Spleen (tissue), 11 donors: ENCODE data around the gene HLA-G. TPM values are rescaled to one million over a fixed set of nuclear protein-coding genes. Genes with fewer than 3 reads are reported as not detected.
A peak's percentile ranks its signal among the peaks of the same experiment; 100 is the strongest.

Experiments
- DNase-seq: peaks from one replicate; pipeline ENCODE4 v3.0.0-alpha.2; 2020
- H3K27ac ChIP-seq, 8 donors: fragments of 200-600 bp; sonication (generic) in 7 of 8; 1 replicate in 4 of 8; 2 replicates in 4 of 8; pipeline versions ENCODE4 v1.5.0 to v1.8.0; 2016 to 2021; ENCODE audit warnings: inconsistent platforms in 4 of 8, mild to moderate bottlenecking in 4 of 8, moderate library complexity in 1 of 8
- H3K27me3 ChIP-seq, 7 donors: fragments of 200-600 bp; sonication (generic) in 6 of 7; replicated peaks in 1 of 7; 1 replicate in 4 of 7; 2 replicates in 3 of 7; pipeline versions ENCODE4 v1.5.0 to v1.8.0; 2016 to 2021; ENCODE audit warnings: inconsistent platforms in 3 of 7, mild to moderate bottlenecking in 1 of 7
- H3K36me3 ChIP-seq, 6 donors: fragments of 200-600 bp; sonication (generic) in 5 of 6; 1 replicate in 4 of 6; 2 replicates in 2 of 6; pipeline versions ENCODE4 v1.5.0 to v1.8.0; 2016 to 2021; ENCODE audit warnings: inconsistent platforms in 2 of 6
- H3K4me1 ChIP-seq, 6 donors: fragments of 200-600 bp; sonication (generic) in 5 of 6; 1 replicate in 3 of 6; 2 replicates in 3 of 6; pipeline versions ENCODE4 v1.5.0 to v1.8.0; 2016 to 2021; ENCODE audit warnings: inconsistent platforms in 3 of 6
- H3K4me3 ChIP-seq, 8 donors: fragments of 200-600 bp; sonication (generic) in 7 of 8; 1 replicate in 4 of 8; 2 replicates in 4 of 8; pipeline versions ENCODE4 v1.5.0 to v1.8.0; 2016 to 2021; ENCODE audit warnings: inconsistent platforms in 4 of 8, mild to moderate bottlenecking in 4 of 8, moderate library complexity in 2 of 8
- H3K9me3 ChIP-seq, 8 donors: fragments of 200-600 bp; sonication (generic) in 7 of 8; 1 replicate in 4 of 8; 2 replicates in 4 of 8; pipeline versions ENCODE4 v1.5.0 to v1.8.0; 2016 to 2021; ENCODE audit warnings: inconsistent platforms in 4 of 8
- CTCF ChIP-seq, 11 experiments: fragments of 200-600 bp in 7 of 11; fragments of 450-650 bp in 4 of 11; sonication (generic) in 4 of 11; IDR thresholded peaks in 8 of 11; conservative IDR thresholded peaks in 3 of 11; 1 replicate in 7 of 11; 2 replicates in 4 of 11; pipeline versions ENCODE4 v1.4.0 to v1.8.0; 2016 to 2021; ENCODE audit warnings: antibody characterized with exemption in 11 of 11, inconsistent platforms in 4 of 11, mild to moderate bottlenecking in 1 of 11
- POLR2A ChIP-seq, 3 donors: fragments of 450-650 bp; IDR thresholded peaks; one replicate each; pipeline ENCODE4 v1.5.1; 2017; ENCODE audit warnings: antibody characterized with exemption in 3 of 3, mild to moderate bottlenecking in 1 of 3
- POLR2AphosphoS5 ChIP-seq, 3 donors: sonication (generic); formaldehyde crosslinking; IDR thresholded peaks; one replicate each; pipeline ENCODE4 v1.5.1; 2017; ENCODE audit warnings: antibody characterized with exemption in 3 of 3
- WGBS, 5 donors: extraction: QIAGEN DNeasy Blood & Tissue Kit in 3 of 5; methylation state at CpG; one replicate each; pipeline versions ENCODE4 v1.1.5 to v1.1.7; 2013 to 2018; 5-methylcytosine and 5-hydroxymethylcytosine counted together
- intact Hi-C: fragments of 100-400 bp; cut with DNase I; formaldehyde crosslinking; loops from one replicate; pipeline ENCODE4 v1.15.0; 2023; ENCODE audit warnings: low total_unique reads
- polyA plus RNA-seq, 3 donors: library from polyadenylated mRNA; stranded (reverse); fragments of 200-250 nt; gene quantifications; one replicate each; pipeline ENCODE4 v1.2.1, GENCODE V29; 2013
- total RNA-seq, 7 donors: library from RNA; depleted of rRNA in 3 of 7; stranded (reverse); fragments of >200 nt in 3 of 7; fragmentation: NEBNext Ultra II Directional in 4 of 7; extraction: Animal tissue kit (Norgen Biotek cat#: 25700) in 4 of 7; gene quantifications; one replicate each; pipeline versions ENCODE4 v1.1.0 to v1.2.1, GENCODE V29; 2016 to 2021
- donor health status: healthy with polysubstance abuse.
- donor health status: DM: no; HTN: no; CAD: no; lungs with moderate emphysema.
- donor health status: DM: no; HTN: no; CAD: no.
- donor health status: Bipolar disorder and iron deficiency.
- donor health status: healthy.
- donor health status: DM: no; HTN: no; CAD: no.
- donor health status: DM: yes; HTN: yes; CAD: no.

Gene HLA-G
- total and polyA plus RNA-seq, 10 donors = 0.15 to 9.6 (median 1.4) TPM; not detected in 1

GRCh38 chr6:29791162-29791561 is 36.5 kb upstream of the HLA-G start:
- 49 to 88% (median 61%) methylated on average over 3 of the region's 3 CpGs for WGBS, 5 donors
- intact Hi-C loops = no loop called here
- peaks cover 0 to 12% (median 3%) of the 10 kb centered on the region in 8 donors for H3K9me3 ChIP-seq
- TF ChIP-seq POLR2A (IDR thresholded peaks at IDR 0.05) = no peak
- TF ChIP-seq CTCF (IDR thresholded peaks at IDR 0.05 in 8 of 11, conservative IDR thresholded peaks at IDR 0.05 in 3 of 11) = no peak
- TF ChIP-seq POLR2AphosphoS5 (IDR thresholded peaks at IDR 0.05) = no peak
- H3K27me3 ChIP-seq = peaks cover 0 to 39% (median 3%) of the 10 kb centered on the region in 7 donors
- H3K4me3 ChIP-seq = peak overlapping the region in 1 of 8 donors; percentile 87
- no peaks in the 10 kb centered on the region for H3K36me3 ChIP-seq
- H3K4me1 ChIP-seq = peaks cover 0 to 25% (median 14%) of the 10 kb centered on the region in 6 donors
- H3K27ac ChIP-seq = no peak overlapping the region
- DNase-seq = no peak

DNA sequence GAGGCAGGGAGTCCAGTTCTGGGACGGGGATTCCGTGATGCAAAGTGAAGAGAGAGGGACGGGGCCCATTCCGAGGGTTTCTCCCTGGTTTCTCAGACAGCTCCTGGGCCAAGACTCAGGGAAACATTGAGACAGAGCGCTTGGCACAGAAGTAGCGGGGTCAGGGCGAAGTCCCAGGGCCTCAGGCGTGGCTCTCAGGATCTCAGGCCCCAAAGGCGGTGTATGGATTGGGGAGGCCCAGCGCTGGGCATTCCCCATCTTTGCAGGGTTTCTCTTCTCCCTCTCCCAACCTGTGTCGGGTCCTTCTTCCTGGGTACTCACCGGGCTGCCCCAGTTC is 35.9 kb upstream of the HLA-G start:
- intact Hi-C loops = no loop called here
- TF ChIP-seq POLR2AphosphoS5 (IDR thresholded peaks at IDR 0.05) = no peak
- no peak for TF ChIP-seq POLR2A (IDR thresholded peaks at IDR 0.05)
- TF ChIP-seq CTCF (IDR thresholded peaks at IDR 0.05 in 8 of 11, conservative IDR thresholded peaks at IDR 0.05 in 3 of 11) = no peak
- no peaks in the 10 kb centered on the region for H3K36me3 ChIP-seq
- 48 to 69% (median 60%) methylated on average over 9 to 12 of the region's 12 CpGs for WGBS, 5 donors
- peak overlapping the region; percentile 50 to 87 (median 74) for H3K4me3 ChIP-seq
- H3K27ac ChIP-seq = peak overlapping the region in 5 of 8 donors; percentile 49 to 84 (median 72)
- peaks cover 0 to 25% (median 14%) of the 10 kb centered on the region in 6 donors for H3K4me1 ChIP-seq
- peaks cover 0 to 44% (median 3%) of the 10 kb centered on the region in 7 donors for H3K27me3 ChIP-seq
- DNase-seq = no peak
- peaks cover 0 to 12% (median 3%) of the 10 kb centered on the region in 8 donors for H3K9me3 ChIP-seq

GRCh38 chr6:29792123-29793035 is 35.2 kb upstream of the HLA-G start:
- peaks cover 0 to 12% (median 3%) of the 10 kb centered on the region in 8 donors for H3K9me3 ChIP-seq
- H3K4me3 ChIP-seq = peak overlapping the region; percentile 50 to 87 (median 74)
- no peaks in the 10 kb centered on the region for H3K36me3 ChIP-seq
- DNase-seq = peak; percentile 91
- intact Hi-C loops = no loop called here
- TF ChIP-seq CTCF (IDR thresholded peaks at IDR 0.05 in 8 of 11, conservative IDR thresholded peaks at IDR 0.05 in 3 of 11) (peak; percentile 7 to 82 (median 58)), POLR2AphosphoS5 (IDR thresholded peaks at IDR 0.05) (peak; percentile 59 to 82 (median 82)), POLR2A (IDR thresholded peaks at IDR 0.05) (no peak)
- H3K27me3 ChIP-seq = peaks cover 0 to 44% (median 3%) of the 10 kb centered on the region in 7 donors
- peak overlapping the region; percentile 12 to 84 (median 67) for H3K27ac ChIP-seq
- peaks cover 0 to 25% (median 14%) of the 10 kb centered on the region in 6 donors for H3K4me1 ChIP-seq
- WGBS, 5 donors = 2 to 4% (median 2%) methylated on average over 48 to 79 of the region's 79 CpGs

DNA sequence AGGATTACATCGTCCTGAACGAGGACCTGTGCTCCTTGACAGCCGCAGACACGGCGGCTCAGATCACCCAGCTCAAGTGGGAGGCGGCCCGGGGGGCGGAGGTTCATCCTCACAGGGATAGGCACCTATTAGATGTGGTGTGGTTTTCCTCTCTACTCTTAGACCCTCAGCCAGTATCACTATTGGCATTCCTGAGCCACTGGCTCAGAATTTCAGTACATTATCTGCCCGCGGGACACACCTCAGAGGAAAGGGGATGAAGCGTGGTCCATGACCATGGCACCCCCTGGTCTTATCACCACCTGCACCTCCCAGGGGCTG is 34.6 kb upstream of the HLA-G start:
- intact Hi-C loops = no loop called here
- Histone ChIP-seq H3K4me1 (peaks cover 0 to 25% (median 14%) of the 10 kb centered on the region in 6 donors), H3K4me3 (peak overlapping the region; percentile 50 to 87 (median 74)), H3K27ac (peak overlapping the region in 4 of 8 donors; percentile 68 to 84 (median 74)), H3K27me3 (peaks cover 0 to 44% (median 3%) of the 10 kb centered on the region in 7 donors), H3K9me3 (peaks cover 0 to 11% (median 3%) of the 10 kb centered on the region in 8 donors), H3K36me3 (no peaks in the 10 kb centered on the region)
- no peak for DNase-seq
- WGBS, 5 donors = 24 to 35% (median 30%) methylated on average over 9 to 11 of the region's 11 CpGs
- TF ChIP-seq POLR2A (IDR thresholded peaks at IDR 0.05) (no peak), POLR2AphosphoS5 (IDR thresholded peaks at IDR 0.05) (no peak), CTCF (IDR thresholded peaks at IDR 0.05 in 8 of 11, conservative IDR thresholded peaks at IDR 0.05 in 3 of 11) (no peak)
